ENCODE results near the gene CLEC6A. TPM values are rescaled to one million over a fixed set of nuclear protein-coding genes. Genes with fewer than 3 reads are reported as not detected.
A peak's percentile ranks its signal among the peaks of the same experiment; 100 is the strongest.

Gene CLEC6A
- total RNA-seq, 1 donor from 2014 or later = 2.0 TPM

DNA sequence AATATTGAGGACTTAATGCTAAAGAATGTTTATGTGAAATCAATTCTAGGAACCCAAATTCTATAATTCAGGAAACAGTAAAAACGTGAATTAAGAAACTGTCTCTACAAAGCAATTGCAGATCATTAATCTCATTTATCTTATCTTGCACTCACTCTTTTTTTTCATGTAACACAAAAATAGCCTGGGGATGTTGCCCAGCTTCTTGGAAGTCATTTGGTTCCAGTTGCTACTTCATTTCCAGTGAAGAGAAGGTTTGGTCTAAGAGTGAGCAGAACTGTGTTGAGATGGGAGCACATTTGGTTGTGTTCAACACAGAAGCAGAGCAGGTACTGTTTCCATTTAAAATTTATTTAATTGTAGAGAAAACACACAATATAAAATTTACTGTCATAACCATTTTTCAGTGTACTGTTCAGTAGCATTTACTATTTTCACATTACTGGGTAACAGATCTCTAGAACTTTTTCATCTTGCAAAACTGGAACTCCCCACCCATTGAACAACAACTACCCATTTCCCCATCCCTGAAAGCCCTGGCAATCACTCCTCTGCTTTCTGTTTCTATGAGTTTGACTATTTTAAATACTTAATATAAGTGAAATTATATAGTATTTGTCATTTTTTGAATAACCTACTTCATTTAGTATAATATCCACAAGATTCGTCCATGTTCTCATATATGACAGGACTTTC is 9.7 kb downstream of the CLEC6A start:
- Histone ChIP-seq H3K36me3 (no peaks in the 10 kb centered on the region), H3K4me1 (no peaks in the 10 kb centered on the region), H3K9me3 (no peaks in the 10 kb centered on the region), H3K27ac (no peak overlapping the region), H3K27me3 (no peaks in the 10 kb centered on the region), H3K4me3 (no peak overlapping the region)
- intact Hi-C loops (cut with DNase I) = no loop called here
- DNase-seq (no peak), ATAC-seq (no peak)
- TF ChIP-seq, protein P1, sequence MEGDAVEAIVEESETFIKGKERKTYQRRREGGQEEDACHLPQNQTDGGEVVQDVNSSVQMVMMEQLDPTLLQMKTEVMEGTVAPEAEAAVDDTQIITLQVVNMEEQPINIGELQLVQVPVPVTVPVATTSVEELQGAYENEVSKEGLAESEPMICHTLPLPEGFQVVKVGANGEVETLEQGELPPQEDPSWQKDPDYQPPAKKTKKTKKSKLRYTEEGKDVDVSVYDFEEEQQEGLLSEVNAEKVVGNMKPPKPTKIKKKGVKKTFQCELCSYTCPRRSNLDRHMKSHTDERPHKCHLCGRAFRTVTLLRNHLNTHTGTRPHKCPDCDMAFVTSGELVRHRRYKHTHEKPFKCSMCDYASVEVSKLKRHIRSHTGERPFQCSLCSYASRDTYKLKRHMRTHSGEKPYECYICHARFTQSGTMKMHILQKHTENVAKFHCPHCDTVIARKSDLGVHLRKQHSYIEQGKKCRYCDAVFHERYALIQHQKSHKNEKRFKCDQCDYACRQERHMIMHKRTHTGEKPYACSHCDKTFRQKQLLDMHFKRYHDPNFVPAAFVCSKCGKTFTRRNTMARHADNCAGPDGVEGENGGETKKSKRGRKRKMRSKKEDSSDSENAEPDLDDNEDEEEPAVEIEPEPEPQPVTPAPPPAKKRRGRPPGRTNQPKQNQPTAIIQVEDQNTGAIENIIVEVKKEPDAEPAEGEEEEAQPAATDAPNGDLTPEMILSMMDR (IDR thresholded peaks at IDR 0.05) = no peak

DNA sequence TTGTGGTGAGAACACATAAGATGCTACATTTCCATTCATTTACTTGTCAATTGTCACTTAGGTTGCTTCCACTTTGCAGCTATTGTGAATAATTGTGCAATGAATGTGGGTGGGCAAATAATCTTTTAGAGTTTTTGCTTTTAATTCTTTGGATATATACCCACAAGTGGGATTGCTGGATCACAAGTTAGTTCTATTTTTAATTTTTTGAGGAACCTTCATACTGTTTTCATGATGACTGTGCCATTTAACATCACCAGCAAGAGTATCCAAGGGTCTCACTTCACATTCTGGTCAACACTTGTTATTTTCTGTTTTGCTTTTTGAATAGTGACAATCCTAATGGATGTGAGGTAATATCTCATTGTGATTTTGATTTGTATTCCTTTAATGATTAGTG is 10.5 kb downstream of the CLEC6A start:
- TF ChIP-seq, protein P1 (IDR thresholded peaks at IDR 0.05) = no peak
- ATAC-seq (peak; percentile 59), DNase-seq (no peak)
- intact Hi-C loops (cut with DNase I) = no loop called here
- Histone ChIP-seq H3K27ac (no peak overlapping the region), H3K27me3 (no peaks in the 10 kb centered on the region), H3K9me3 (no peaks in the 10 kb centered on the region), H3K36me3 (no peaks in the 10 kb centered on the region), H3K4me3 (no peak overlapping the region), H3K4me1 (no peaks in the 10 kb centered on the region)

DNA sequence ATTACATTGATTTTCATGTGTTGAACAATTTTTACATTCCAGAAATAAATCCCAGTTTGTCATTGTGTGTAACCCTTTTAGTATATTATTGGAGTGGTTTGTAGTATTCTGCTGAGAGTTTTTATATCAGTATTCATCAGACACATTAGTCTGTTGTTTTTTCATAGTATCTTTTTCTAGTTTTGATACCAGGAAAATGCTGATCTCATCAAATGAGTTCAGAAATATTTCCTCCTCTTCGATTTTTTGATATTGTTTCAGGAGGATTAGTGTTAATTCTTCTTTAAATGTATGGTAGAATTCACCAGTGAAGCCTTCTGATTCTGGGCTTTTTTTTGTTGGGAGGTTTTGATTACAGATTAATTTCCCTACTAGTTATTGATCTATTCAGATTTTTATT is 15.3 kb downstream of the CLEC6A start:
- no peak for DNase-seq
- TF ChIP-seq, protein P1 (IDR thresholded peaks at IDR 0.05) = no peak
- Histone ChIP-seq H3K27ac (no peak overlapping the region), H3K36me3 (no peaks in the 10 kb centered on the region), H3K4me3 (no peak overlapping the region), H3K27me3 (no peaks in the 10 kb centered on the region), H3K4me1 (no peaks in the 10 kb centered on the region), H3K9me3 (no peaks in the 10 kb centered on the region)
- intact Hi-C loops (cut with DNase I) = no loop called here
- no peak for ATAC-seq

DNA sequence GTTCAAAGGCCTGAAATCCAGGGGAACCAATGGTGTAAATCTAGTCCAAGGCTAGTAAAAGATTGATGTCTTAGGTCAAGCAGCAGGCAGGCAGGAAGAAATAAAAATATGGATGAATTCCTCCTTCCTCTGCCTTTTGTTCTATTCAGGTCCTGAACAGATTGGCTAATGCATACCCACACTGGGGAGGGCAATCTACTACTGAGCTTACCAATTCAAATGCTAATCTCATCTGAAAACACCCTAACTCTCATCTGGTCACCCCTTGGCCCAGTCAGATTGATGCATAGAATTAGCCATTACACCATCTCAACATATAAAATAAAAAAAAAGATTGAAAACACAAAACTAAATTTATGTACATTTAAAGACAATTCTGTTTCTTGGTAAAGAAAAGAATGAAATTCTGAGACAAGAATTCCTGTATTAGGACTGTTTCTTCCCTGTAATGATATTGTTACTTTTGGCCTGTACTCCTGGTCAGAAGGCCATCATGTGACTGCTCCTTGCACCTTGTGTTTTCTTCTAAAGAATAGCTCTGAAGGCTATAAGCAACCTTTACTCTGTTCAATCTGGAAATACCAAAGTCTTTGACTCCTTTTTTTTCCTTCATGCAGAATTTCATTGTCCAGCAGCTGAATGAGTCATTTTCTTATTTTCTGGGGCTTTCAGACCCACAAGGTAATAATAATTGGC is 19.9 kb downstream of the CLEC6A start:
- no peaks in the 10 kb centered on the region for H3K27me3 ChIP-seq
- intact Hi-C loops (cut with DNase I) = no loop called here
- H3K4me1 ChIP-seq = no peaks in the 10 kb centered on the region
- no peak overlapping the region for H3K27ac ChIP-seq
- no peaks in the 10 kb centered on the region for H3K36me3 ChIP-seq
- TF ChIP-seq, protein P1 (IDR thresholded peaks at IDR 0.05) = no peak
- no peak for DNase-seq
- no peaks in the 10 kb centered on the region for H3K9me3 ChIP-seq
- no peak for ATAC-seq
- no peak overlapping the region for H3K4me3 ChIP-seq

DNA sequence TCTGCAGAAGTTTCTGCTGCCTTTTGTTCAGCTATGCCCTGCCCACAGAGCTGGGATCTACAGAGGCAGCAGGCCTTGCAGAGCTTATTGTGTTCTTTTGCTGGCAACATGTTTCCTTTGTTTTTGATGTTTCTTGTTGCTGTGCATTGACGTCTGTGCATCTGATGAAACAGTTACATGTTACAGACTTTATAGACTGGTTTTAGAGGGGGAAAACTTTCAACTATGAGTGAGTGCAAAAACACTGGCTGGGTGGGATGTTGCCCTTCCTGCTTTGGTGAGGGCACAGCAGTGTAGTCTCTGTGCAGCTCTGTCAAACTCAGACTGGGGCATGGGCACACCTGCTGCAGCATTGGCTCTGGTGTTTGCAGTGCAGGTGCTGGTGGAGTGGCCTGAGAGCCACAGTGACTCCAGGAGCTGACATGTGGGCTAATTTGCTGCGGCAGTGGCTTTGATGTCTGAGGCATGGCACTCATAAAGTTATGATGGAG is 26.9 kb downstream of the CLEC6A start:
- no peak overlapping the region for H3K27ac ChIP-seq
- ATAC-seq (no peak), DNase-seq (no peak)
- H3K4me1 ChIP-seq = no peaks in the 10 kb centered on the region
- H3K4me3 ChIP-seq = no peak overlapping the region
- intact Hi-C loops (cut with DNase I) = no loop called here
- no peaks in the 10 kb centered on the region for H3K27me3 ChIP-seq
- no peaks in the 10 kb centered on the region for H3K9me3 ChIP-seq
- no peaks in the 10 kb centered on the region for H3K36me3 ChIP-seq
- TF ChIP-seq, protein P1 (IDR thresholded peaks at IDR 0.05) = no peak
